ENCODE results near the gene LY6G5B.

LY6G5B gene

DNA sequence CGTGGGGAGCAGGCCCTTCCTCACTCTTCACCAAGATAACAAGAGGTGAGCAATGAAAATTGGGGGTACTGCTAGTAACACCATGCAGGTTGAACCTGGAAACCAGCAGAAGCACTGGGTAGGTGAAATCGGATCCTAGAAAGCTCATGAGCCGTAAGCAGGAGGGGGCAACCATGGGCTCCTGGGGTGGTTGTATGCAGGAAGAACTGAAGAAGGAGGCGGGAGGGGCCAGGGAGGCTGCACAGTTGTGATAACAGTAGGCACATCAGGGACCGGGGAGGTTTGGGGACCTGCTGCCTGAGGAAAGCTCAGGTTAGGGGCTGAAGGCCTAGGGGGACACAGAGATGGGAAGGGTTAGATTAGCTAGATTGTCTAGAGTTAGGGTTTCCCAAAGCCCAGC, 16.7 kb downstream of the LY6G5B start:
- Histone ChIP-seq H3K4me1 (ENCODE audit: control insufficient read depth, insufficient read depth, low read length) (peaks cover 2% of the 10 kb centered on the region), H3K9me3 (ENCODE audit: control insufficient read depth in 2 of 2, low read length in 2 of 2) (no peaks in the 10 kb centered on the region), H3K36me3 (ENCODE audit: control insufficient read depth in 2 of 2, insufficient read depth in 2 of 2, low read length in 2 of 2) (peaks cover 51% of the 10 kb centered on the region in 2 donors), H3K27ac (ENCODE audit: low read length) (no peak overlapping the region), H3K9ac (ENCODE audit: low read length in 2 of 2) (no peak overlapping the region), H3K27me3 (ENCODE audit: control insufficient read depth in 1 of 2, insufficient read depth in 2 of 2, low read length in 2 of 2) (no peaks in the 10 kb centered on the region), H3K4me3 (ENCODE audit: low read length in 2 of 2) (no peak overlapping the region)

- no peak overlapping the region for H3K9ac ChIP-seq (ENCODE audit: low read length in 2 of 2)
- no peaks in the 10 kb centered on the region for H3K27me3 ChIP-seq (ENCODE audit: control insufficient read depth in 1 of 2, insufficient read depth in 2 of 2, low read length in 2 of 2)
- no peak overlapping the region for H3K4me3 ChIP-seq (ENCODE audit: low read length in 2 of 2)
Observed at GRCh38 chr6:31687321-31687720, 17.5 kb downstream of the LY6G5B start.

DNA sequence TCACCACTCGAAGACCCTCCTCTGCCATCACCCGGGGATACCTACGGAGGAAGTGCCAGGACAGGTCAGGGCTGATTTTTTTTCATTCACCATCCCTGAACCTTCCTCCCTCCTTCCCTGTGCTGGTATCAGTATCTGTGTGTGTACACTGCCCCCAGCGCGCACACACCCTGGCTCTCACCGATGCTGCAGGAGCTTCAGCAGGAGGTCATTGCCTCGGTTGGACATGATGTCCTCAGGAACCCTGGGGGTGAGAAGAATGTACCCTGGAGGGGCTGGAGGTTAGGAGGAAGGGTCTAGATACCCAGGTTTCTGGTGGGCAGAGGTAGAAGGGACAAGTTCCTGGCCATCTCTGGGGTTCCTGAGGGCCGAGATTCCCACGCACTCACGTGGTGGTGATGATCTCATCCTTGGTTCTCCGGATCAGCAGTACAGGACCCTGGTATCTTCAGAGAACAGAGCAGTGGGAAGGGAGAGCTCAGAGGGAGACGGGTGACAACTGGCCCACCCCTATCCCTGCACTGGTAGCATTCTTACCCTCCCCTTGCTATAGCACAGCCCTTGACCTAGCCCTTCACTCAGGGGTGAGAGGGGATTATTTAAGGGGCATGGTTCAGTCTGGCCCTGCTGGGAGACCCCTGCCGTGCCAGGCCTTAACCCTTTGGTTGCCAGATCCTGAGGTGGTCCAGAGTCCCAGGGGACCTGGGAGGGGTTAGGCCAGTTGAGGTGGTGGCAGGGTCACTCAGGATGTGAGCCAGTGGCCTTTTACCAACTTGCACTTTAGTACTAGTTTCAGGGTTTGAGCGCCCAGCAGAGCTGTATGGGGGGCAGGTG, 18.3 kb downstream of the LY6G5B start:
- H3K27ac ChIP-seq (ENCODE audit: low read length): no peak overlapping the region
- H3K9ac ChIP-seq (ENCODE audit: low read length in 2 of 2): no peak overlapping the region
- H3K36me3 ChIP-seq (ENCODE audit: control insufficient read depth in 2 of 2, insufficient read depth in 2 of 2, low read length in 2 of 2): peaks cover 59 to 64% of the 10 kb centered on the region in 2 donors

More at GRCh38 chr6:31687321-31687720, 17.5 kb downstream of the LY6G5B start:
- Histone ChIP-seq H3K27ac (ENCODE audit: low read length) (no peak overlapping the region), H3K4me1 (ENCODE audit: control insufficient read depth, insufficient read depth, low read length) (no peaks in the 10 kb centered on the region), H3K36me3 (ENCODE audit: control insufficient read depth in 2 of 2, insufficient read depth in 2 of 2, low read length in 2 of 2) (peaks cover 55 to 57% of the 10 kb centered on the region in 2 donors), H3K9me3 (ENCODE audit: control insufficient read depth in 2 of 2, low read length in 2 of 2) (no peaks in the 10 kb centered on the region)

DNA sequence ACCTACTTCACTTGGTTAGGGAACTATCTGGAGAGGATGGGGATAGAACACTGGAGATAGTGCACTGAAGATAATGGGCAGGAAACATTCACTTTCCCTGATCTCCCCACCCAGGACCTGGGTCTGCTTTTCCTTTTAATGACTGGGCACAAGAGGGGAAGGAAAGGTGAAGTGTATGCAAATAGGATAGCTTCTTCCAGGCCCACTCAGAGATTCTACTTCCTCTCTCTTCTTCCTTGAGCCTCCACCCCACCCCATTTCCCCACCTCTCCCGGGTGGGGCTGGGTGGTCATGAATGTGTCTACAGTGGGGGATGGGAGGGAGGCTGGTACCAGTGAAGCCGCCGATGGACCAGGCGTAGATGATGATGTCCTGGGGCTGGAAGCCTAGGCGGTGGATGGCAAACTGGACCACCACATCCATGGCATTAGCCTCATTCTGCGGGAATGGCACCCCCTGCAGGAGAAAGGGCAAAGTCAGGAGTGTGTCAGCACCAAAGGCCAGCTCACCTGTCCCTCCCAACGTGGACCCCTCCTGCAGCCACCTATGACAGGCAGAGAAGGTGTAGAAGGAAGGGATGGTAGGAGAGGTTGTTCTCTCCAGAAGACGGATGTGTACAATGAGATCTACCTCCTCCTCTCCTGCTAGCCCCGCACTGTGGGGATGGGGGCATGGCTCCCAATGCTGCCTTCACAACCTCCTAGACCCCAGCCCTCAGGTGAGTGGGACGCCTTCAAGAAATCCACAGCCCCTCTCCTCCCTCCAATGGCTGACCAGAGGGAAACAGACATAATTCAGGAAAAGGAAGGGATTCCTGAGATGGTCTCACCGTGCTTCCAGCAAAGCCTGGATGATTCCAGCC, 19.7 kb downstream of the LY6G5B start:
- Histone ChIP-seq H3K4me1 (ENCODE audit: control insufficient read depth, insufficient read depth, low read length) (no peaks in the 10 kb centered on the region), H3K36me3 (ENCODE audit: control insufficient read depth in 2 of 2, insufficient read depth in 2 of 2, low read length in 2 of 2) (peaks cover 70 to 73% of the 10 kb centered on the region in 2 donors), H3K27ac (ENCODE audit: low read length) (no peak overlapping the region), H3K27me3 (ENCODE audit: control insufficient read depth in 1 of 2, insufficient read depth in 2 of 2, low read length in 2 of 2) (no peaks in the 10 kb centered on the region), H3K4me3 (ENCODE audit: low read length in 2 of 2) (no peak overlapping the region), H3K9ac (ENCODE audit: low read length in 2 of 2) (no peak overlapping the region), H3K9me3 (ENCODE audit: control insufficient read depth in 2 of 2, low read length in 2 of 2) (no peaks in the 10 kb centered on the region)

More for the DNA sequence above, 18.3 kb downstream of the LY6G5B start:
- H3K4me3 ChIP-seq (ENCODE audit: low read length in 2 of 2): no peak overlapping the region
- no peaks in the 10 kb centered on the region for H3K4me1 ChIP-seq (ENCODE audit: control insufficient read depth, insufficient read depth, low read length)
- no peaks in the 10 kb centered on the region for H3K27me3 ChIP-seq (ENCODE audit: control insufficient read depth in 1 of 2, insufficient read depth in 2 of 2, low read length in 2 of 2)
- H3K9me3 ChIP-seq (ENCODE audit: control insufficient read depth in 2 of 2, low read length in 2 of 2): no peaks in the 10 kb centered on the region

DNA sequence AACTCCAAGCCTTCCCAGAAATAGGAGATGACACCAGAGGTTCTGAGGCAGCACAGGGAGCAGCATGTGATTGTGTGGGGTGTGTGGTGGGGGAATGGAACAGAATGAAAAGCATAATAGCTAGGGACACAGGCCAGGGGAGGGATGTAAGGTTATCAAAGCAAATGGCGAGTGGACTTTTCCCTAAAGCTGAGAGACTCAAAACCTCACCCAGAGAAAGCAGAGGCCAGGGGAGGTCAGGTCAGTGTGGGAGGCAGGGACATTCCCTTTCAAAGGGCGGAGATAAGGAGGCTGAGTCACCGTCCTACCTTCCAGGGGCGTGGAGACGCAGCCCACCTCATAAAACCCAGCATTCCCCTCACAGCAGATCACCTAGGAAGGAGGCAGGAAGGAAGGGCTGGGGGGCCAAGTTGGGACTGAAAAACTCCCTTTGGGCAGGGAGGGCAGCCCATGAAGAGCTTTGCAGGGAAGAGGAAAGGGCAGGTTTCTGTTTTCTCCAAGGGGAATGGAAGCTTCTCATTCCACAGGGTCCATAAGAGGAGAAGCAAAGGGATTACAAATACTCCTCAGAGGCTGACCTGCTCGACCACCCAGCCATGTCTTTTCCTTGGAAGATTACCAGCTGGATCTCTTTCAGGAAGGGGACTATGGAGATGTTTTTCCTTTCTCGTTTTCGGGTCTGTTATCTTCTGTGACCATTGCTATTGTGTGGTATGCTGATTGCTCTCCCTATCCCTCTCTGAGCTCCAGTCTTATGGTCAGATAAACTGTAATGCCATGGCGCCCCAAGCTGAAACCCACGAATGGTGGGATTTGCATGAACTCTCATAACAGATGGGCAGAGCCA, 20.7 kb downstream of the LY6G5B start:
- Histone ChIP-seq H3K9ac (ENCODE audit: low read length in 2 of 2) (no peak overlapping the region), H3K36me3 (ENCODE audit: control insufficient read depth in 2 of 2, insufficient read depth in 2 of 2, low read length in 2 of 2) (peaks cover 74 to 79% of the 10 kb centered on the region in 2 donors)

DNA sequence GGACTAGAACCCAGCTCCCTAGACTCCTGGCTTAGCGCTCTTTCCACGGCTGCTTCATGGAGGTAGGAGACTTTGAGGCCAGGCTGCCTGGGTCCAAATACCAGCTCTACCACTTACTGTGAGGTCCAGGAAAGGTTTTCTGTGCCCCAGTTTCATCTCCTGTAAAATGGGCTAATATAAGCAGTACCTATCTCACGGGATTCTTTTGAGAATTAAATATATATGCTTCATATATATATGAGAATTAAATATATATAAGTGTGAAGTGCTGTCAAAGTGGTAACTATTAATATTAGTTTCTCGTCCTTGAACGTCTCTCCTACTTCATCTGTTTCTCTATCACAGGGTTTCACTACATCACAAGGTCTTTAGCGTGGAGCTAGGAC, 21.3 kb downstream of the LY6G5B start:
- Histone ChIP-seq H3K36me3 (ENCODE audit: control insufficient read depth in 2 of 2, insufficient read depth in 2 of 2, low read length in 2 of 2) (peaks cover 73 to 77% of the 10 kb centered on the region in 2 donors), H3K4me1 (ENCODE audit: control insufficient read depth, insufficient read depth, low read length) (no peaks in the 10 kb centered on the region), H3K9ac (ENCODE audit: low read length in 2 of 2) (no peak overlapping the region), H3K4me3 (ENCODE audit: low read length in 2 of 2) (no peak overlapping the region), H3K27ac (ENCODE audit: low read length) (no peak overlapping the region), H3K27me3 (ENCODE audit: control insufficient read depth in 1 of 2, insufficient read depth in 2 of 2, low read length in 2 of 2) (no peaks in the 10 kb centered on the region), H3K9me3 (ENCODE audit: control insufficient read depth in 2 of 2, low read length in 2 of 2) (no peaks in the 10 kb centered on the region)

More for the DNA sequence above, 20.7 kb downstream of the LY6G5B start:
- no peaks in the 10 kb centered on the region for H3K4me1 ChIP-seq (ENCODE audit: control insufficient read depth, insufficient read depth, low read length)
- H3K9me3 ChIP-seq (ENCODE audit: control insufficient read depth in 2 of 2, low read length in 2 of 2): no peaks in the 10 kb centered on the region
- H3K27ac ChIP-seq (ENCODE audit: low read length): no peak overlapping the region
- no peaks in the 10 kb centered on the region for H3K27me3 ChIP-seq (ENCODE audit: control insufficient read depth in 1 of 2, insufficient read depth in 2 of 2, low read length in 2 of 2)
- H3K4me3 ChIP-seq (ENCODE audit: low read length in 2 of 2): no peak overlapping the region

GRCh38 chr6:31691564-31692108, 21.9 kb downstream of the LY6G5B start:
- Histone ChIP-seq H3K9me3 (ENCODE audit: control insufficient read depth in 2 of 2, low read length in 2 of 2) (no peaks in the 10 kb centered on the region), H3K4me3 (ENCODE audit: low read length in 2 of 2) (no peak overlapping the region), H3K9ac (ENCODE audit: low read length in 2 of 2) (no peak overlapping the region), H3K4me1 (ENCODE audit: control insufficient read depth, insufficient read depth, low read length) (no peaks in the 10 kb centered on the region), H3K27me3 (ENCODE audit: control insufficient read depth in 1 of 2, insufficient read depth in 2 of 2, low read length in 2 of 2) (no peaks in the 10 kb centered on the region), H3K27ac (ENCODE audit: low read length) (no peak overlapping the region), H3K36me3 (ENCODE audit: control insufficient read depth in 2 of 2, insufficient read depth in 2 of 2, low read length in 2 of 2) (peaks cover 73 to 76% of the 10 kb centered on the region in 2 donors)

DNA sequence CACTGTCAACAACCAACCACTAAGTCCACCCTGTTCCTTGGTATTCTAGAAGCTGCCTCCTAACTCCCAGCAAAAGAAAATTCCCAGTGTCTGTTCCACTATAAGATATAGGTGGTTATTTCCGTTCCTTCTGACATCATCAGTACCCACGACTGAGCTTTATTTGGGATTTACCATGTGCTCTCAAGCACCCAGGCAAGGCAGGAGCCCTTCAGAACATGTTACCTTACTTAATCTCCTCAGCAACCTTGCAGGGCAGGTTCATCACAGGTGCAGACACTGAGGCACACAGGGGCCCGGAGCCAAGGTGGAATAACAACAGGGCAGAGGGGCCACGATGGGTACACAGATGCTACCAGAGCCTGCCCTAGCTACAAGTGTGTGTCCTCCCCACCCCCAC, 22.6 kb downstream of the LY6G5B start:
- H3K9me3 ChIP-seq (ENCODE audit: control insufficient read depth in 2 of 2, low read length in 2 of 2): no peaks in the 10 kb centered on the region
- no peak overlapping the region for H3K27ac ChIP-seq (ENCODE audit: low read length)
- H3K4me3 ChIP-seq (ENCODE audit: low read length in 2 of 2): no peak overlapping the region
- H3K27me3 ChIP-seq (ENCODE audit: control insufficient read depth in 1 of 2, insufficient read depth in 2 of 2, low read length in 2 of 2): no peaks in the 10 kb centered on the region
- H3K36me3 ChIP-seq (ENCODE audit: control insufficient read depth in 2 of 2, insufficient read depth in 2 of 2, low read length in 2 of 2): peaks cover 72 to 73% of the 10 kb centered on the region in 2 donors
- no peaks in the 10 kb centered on the region for H3K4me1 ChIP-seq (ENCODE audit: control insufficient read depth, insufficient read depth, low read length)
- H3K9ac ChIP-seq (ENCODE audit: low read length in 2 of 2): no peak overlapping the region

DNA sequence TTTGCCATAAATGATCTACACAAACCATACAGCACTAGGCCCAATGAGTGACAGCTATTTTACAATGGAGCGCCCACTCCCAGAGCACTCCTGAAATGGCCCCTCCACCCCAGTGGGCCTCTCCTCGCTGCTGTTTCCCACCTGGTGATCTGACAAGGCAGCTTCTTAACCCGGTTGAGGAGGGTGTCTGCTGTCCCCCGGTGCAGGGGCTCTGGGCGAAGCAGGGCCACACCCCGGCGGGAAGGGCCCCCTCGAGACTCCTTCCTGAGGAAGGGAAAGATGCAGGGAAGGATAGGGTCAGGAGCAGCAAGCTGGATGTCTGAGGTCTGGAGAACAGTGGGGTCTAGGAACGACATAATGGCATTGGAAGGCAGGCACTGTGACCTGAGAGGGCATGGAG, 23.1 kb downstream of the LY6G5B start:
- Histone ChIP-seq H3K9me3 (ENCODE audit: control insufficient read depth in 2 of 2, low read length in 2 of 2) (no peaks in the 10 kb centered on the region), H3K4me1 (ENCODE audit: control insufficient read depth, insufficient read depth, low read length) (no peaks in the 10 kb centered on the region), H3K4me3 (ENCODE audit: low read length in 2 of 2) (no peak overlapping the region), H3K27me3 (ENCODE audit: control insufficient read depth in 1 of 2, insufficient read depth in 2 of 2, low read length in 2 of 2) (no peaks in the 10 kb centered on the region), H3K36me3 (ENCODE audit: control insufficient read depth in 2 of 2, insufficient read depth in 2 of 2, low read length in 2 of 2) (peaks cover 67 to 71% of the 10 kb centered on the region in 2 donors), H3K9ac (ENCODE audit: low read length in 2 of 2) (no peak overlapping the region), H3K27ac (ENCODE audit: low read length) (no peak overlapping the region)

GRCh38 chr6:31693535-31693934, 23.8 kb downstream of the LY6G5B start:
- no peaks in the 10 kb centered on the region for H3K9me3 ChIP-seq (ENCODE audit: control insufficient read depth in 2 of 2, low read length in 2 of 2)
- peaks cover 61 to 65% of the 10 kb centered on the region in 2 donors for H3K36me3 ChIP-seq (ENCODE audit: control insufficient read depth in 2 of 2, insufficient read depth in 2 of 2, low read length in 2 of 2)
- H3K9ac ChIP-seq (ENCODE audit: low read length in 2 of 2): no peak overlapping the region
- no peaks in the 10 kb centered on the region for H3K4me1 ChIP-seq (ENCODE audit: control insufficient read depth, insufficient read depth, low read length)
- no peak overlapping the region for H3K27ac ChIP-seq (ENCODE audit: low read length)
- H3K27me3 ChIP-seq (ENCODE audit: control insufficient read depth in 1 of 2, insufficient read depth in 2 of 2, low read length in 2 of 2): no peaks in the 10 kb centered on the region
- H3K4me3 ChIP-seq (ENCODE audit: low read length in 2 of 2): no peak overlapping the region

Data from stomach smooth muscle (tissue), 2 donors.